GM15510 (cell line): ENCODE results near the gene PYGB.

Experiments used
- POLR2A ChIP-seq: IDR thresholded peaks from 3 replicates; pipeline ENCODE4 v1.6.1; 2011; ENCODE audit warnings: borderline replicate concordance; ENCODE audit not compliant: insufficient read length; ENCODE audit errors: extremely low read depth

PYGB gene

GRCh38 chr20:25325073-25325472 is 77.2 kb downstream of the PYGB start:
- no peak for TF ChIP-seq POLR2A

GRCh38 chr20:25325997-25326396 is 78.1 kb downstream of the PYGB start:
- no peak for TF ChIP-seq POLR2A

- TF ChIP-seq POLR2A, result no peak
Observed at GRCh38 chr20:25327521-25328235, 79.8 kb downstream of the PYGB start.

- no peak for TF ChIP-seq POLR2A
Observed at GRCh38 chr20:25328954-25329498, 81.1 kb downstream of the PYGB start.

- TF ChIP-seq POLR2A, result no peak
Observed at GRCh38 chr20:25336561-25337422, 88.9 kb downstream of the PYGB start.

- TF ChIP-seq POLR2A, result no peak
Observed at GRCh38 chr20:25338112-25339023, 90.5 kb downstream of the PYGB start.

- no peak for TF ChIP-seq POLR2A
Observed at GRCh38 chr20:25339608-25340007, 91.7 kb downstream of the PYGB start.

- no peak for TF ChIP-seq POLR2A
Observed at GRCh38 chr20:25340380-25340779, 92.5 kb downstream of the PYGB start.

- TF ChIP-seq POLR2A, result no peak
Observed at GRCh38 chr20:25341716-25342680, 94.1 kb downstream of the PYGB start.

GRCh38 chr20:25344634-25345033 is 96.7 kb downstream of the PYGB start:
- TF ChIP-seq POLR2A, result no peak

GRCh38 chr20:25345721-25346120 is 97.8 kb downstream of the PYGB start:
- no peak for TF ChIP-seq POLR2A

GRCh38 chr20:25346349-25346748 is 98.5 kb downstream of the PYGB start:
- no peak for TF ChIP-seq POLR2A
